Neural progenitor cell (in vitro differentiated cells): ENCODE data around the gene C20orf144. TPM values are rescaled to one million over a fixed set of nuclear protein-coding genes. Genes with fewer than 3 reads are reported as not detected.

Source experiments
- DNase-seq: peaks from one replicate; pipeline ENCODE4 v3.0.0-alpha.2; 2016; ENCODE audit warnings: low spot score
- H2AFZ ChIP-seq: fragments of 200-600 bp; sonication (generic); replicated peaks from 2 replicates; pipeline ENCODE4 v1.6.1; 2016; ENCODE audit warnings: antibody characterized with exemption
- H3F3A ChIP-seq: fragments of 200-600 bp; sonication (generic); 2 replicates; pipeline ENCODE4 v1.6.1; 2016; ENCODE audit warnings: antibody characterized with exemption, low read depth
- H3K27ac ChIP-seq: fragments of 200-600 bp; sonication (generic); 2 replicates; pipeline ENCODE4 v1.5.1; 2016; ENCODE audit warnings: mild to moderate bottlenecking
- H3K27me3 ChIP-seq: fragments of 200-600 bp; sonication (generic); 2 replicates; pipeline ENCODE4 v1.6.1; 2016; ENCODE audit warnings: mild to moderate bottlenecking, moderate library complexity
- H3K36me3 ChIP-seq: fragments of 200-600 bp; sonication (generic); 2 replicates; pipeline ENCODE4 v1.5.1; 2016
- H3K4me1 ChIP-seq: fragments of 200-600 bp; sonication (generic); 2 replicates; pipeline ENCODE4 v1.6.1; 2016; ENCODE audit warnings: mixed run types
- H3K4me2 ChIP-seq: fragments of 200-600 bp; sonication (generic); 2 replicates; pipeline ENCODE4 v1.6.1; 2016
- H3K4me3 ChIP-seq: fragments of 200-600 bp; sonication (generic); 2 replicates; pipeline ENCODE4 v1.5.1; 2016
- H3K79me2 ChIP-seq: fragments of 200-600 bp; sonication (generic); 2 replicates; pipeline ENCODE4 v1.6.1; 2016; ENCODE audit warnings: low read depth
- H3K9ac ChIP-seq: fragments of 200-600 bp; sonication (generic); 2 replicates; pipeline ENCODE4 v1.6.1; 2016
- H3K9me3 ChIP-seq: fragments of 200-600 bp; sonication (generic); 2 replicates; pipeline ENCODE4 v1.5.1; 2016; ENCODE audit warnings: low read depth
- H4K20me1 ChIP-seq: fragments of 200-600 bp; sonication (generic); 2 replicates; pipeline ENCODE4 v1.6.1; 2016; ENCODE audit warnings: low read depth
- H3K27ac Mint-ChIP-seq: 3 replicates; pipeline ENCODE4 v1.8.0; 2021; ENCODE audit warnings: mixed read lengths
- H3K27me3 Mint-ChIP-seq: 2 replicates; pipeline ENCODE4 v1.8.0; 2022; ENCODE audit warnings: low read depth, mild to moderate bottlenecking, inconsistent platforms, moderate library complexity, mixed read lengths; ENCODE audit not compliant: insufficient read depth
- H3K36me3 Mint-ChIP-seq: 3 replicates; pipeline ENCODE4 v1.8.0; 2021; ENCODE audit warnings: mixed read lengths
- H3K4me1 Mint-ChIP-seq: 3 replicates; pipeline ENCODE4 v1.8.0; 2021; ENCODE audit warnings: mixed read lengths
- H3K4me3 Mint-ChIP-seq: 3 replicates; pipeline ENCODE4 v1.8.0; 2021; ENCODE audit warnings: mild to moderate bottlenecking, moderate library complexity, mixed read lengths
- H3K9me3 Mint-ChIP-seq: 3 replicates; pipeline ENCODE4 v1.8.0; 2020; ENCODE audit warnings: mixed read lengths
- EZH2 ChIP-seq: fragments of 200-600 bp; sonication (generic); IDR thresholded peaks from 2 replicates; pipeline ENCODE4 v1.6.1; 2017; ENCODE audit warnings: antibody characterized with exemption, mild to moderate bottlenecking, moderate library complexity
- EZH2phosphoT487 ChIP-seq: fragments of 200-600 bp; sonication (generic); IDR thresholded peaks from 2 replicates; pipeline ENCODE4 v1.6.1; 2017; ENCODE audit warnings: antibody characterized with exemption
- total RNA-seq: library from RNA; depleted of rRNA; stranded (reverse); fragments of >200 nt; gene quantifications from 2 replicates; pipeline ENCODE4 v1.2.3, GENCODE V29; 2015; ENCODE audit warnings: low replicate concordance
- TF ChIP-seq, protein P1 (sequence below): fragments of 200-600 bp; sonication (generic); IDR thresholded peaks from 2 replicates; pipeline ENCODE4 v1.5.1; 2017; ENCODE audit warnings: antibody characterized with exemption, mild to moderate bottlenecking

C20orf144 gene
- total RNA-seq, 1 donor from 2014 or later = not detected

DNA sequence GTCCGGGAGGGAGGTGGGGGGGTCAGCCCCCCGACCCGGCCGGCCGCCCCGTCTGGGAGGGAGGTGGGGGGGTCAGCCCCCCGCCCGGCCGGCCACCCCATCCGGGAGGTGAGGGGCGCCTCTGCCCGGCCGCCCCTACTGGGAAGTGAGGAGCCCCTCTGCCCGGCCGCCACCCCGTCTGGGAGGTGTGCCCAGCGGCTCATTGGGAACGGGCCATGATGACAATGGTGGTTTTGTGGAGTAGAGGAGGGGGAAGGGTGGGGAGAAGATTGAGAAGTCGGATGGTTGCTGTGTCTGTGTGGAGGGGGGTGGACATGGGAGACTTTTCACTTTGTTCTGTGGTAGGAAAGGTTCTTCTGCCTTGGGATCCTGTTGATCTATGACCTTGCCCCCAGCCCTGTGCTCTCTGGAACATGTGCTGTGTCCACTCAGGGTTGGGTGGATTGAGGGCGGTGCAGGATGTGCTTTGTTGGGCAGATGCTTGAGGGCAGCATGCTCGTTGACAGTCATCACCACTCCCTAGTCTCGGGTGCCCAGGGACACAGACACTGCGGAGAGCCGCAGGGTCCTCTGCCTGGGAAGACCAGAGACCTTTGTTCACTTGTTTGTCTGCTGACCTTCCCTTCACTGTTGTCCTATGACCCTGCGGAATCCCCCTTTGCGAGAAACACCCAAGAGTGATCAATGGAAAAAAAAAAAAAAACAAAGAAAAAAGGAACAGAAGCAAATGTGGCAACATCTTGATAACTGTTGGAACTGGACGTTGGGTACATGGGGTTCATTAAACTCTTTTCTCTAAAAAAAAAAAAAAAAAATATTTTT, 39.7 kb downstream of the C20orf144 start:
- Mint-ChIP-seq H3K36me3 (peaks cover 2% of the 10 kb centered on the region), H3K4me3 (no peak overlapping the region), H3K9me3 (peaks cover 21% of the 10 kb centered on the region), H3K27me3 (peaks cover 8% of the 10 kb centered on the region), H3K27ac (no peak overlapping the region), H3K4me1 (no peaks in the 10 kb centered on the region)
- H3K9ac ChIP-seq = no peak overlapping the region
- no peak overlapping the region for H2AFZ ChIP-seq
- H3F3A ChIP-seq = no peaks in the 10 kb centered on the region
- DNase-seq = no peak
- TF ChIP-seq EZH2 (no peak), EZH2phosphoT487 (no peak)
- TF ChIP-seq, protein P1, sequence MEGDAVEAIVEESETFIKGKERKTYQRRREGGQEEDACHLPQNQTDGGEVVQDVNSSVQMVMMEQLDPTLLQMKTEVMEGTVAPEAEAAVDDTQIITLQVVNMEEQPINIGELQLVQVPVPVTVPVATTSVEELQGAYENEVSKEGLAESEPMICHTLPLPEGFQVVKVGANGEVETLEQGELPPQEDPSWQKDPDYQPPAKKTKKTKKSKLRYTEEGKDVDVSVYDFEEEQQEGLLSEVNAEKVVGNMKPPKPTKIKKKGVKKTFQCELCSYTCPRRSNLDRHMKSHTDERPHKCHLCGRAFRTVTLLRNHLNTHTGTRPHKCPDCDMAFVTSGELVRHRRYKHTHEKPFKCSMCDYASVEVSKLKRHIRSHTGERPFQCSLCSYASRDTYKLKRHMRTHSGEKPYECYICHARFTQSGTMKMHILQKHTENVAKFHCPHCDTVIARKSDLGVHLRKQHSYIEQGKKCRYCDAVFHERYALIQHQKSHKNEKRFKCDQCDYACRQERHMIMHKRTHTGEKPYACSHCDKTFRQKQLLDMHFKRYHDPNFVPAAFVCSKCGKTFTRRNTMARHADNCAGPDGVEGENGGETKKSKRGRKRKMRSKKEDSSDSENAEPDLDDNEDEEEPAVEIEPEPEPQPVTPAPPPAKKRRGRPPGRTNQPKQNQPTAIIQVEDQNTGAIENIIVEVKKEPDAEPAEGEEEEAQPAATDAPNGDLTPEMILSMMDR = no peak
- no peaks in the 10 kb centered on the region for H3K27me3 ChIP-seq
- H3K9me3 ChIP-seq = no peaks in the 10 kb centered on the region
- no peaks in the 10 kb centered on the region for H3K4me1 ChIP-seq
- no peak overlapping the region for H3K27ac ChIP-seq
- H3K4me2 ChIP-seq = no peak overlapping the region
- no peaks in the 10 kb centered on the region for H3K79me2 ChIP-seq
- H4K20me1 ChIP-seq = no peaks in the 10 kb centered on the region
- H3K36me3 ChIP-seq = no peaks in the 10 kb centered on the region
- H3K4me3 ChIP-seq = no peak overlapping the region

DNA sequence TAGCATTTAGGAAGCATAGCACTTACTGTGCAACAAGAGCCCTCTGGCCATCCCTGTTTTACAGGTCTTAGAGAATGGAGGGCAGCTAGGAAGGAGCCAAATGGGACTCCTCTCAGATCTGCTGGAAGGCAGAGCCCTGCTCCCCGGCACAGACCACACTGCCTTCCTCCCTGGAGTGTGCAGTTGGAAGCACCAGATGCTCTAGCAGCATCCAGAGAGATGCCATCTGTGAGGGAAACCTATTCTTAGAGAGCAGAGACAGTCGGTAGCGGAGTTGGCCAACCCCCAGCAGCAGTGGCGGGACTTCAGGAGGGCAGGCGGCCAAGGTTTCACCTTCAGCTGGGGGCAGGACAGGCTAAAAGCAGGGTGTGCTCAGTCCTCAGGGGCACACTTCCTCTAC, 40.7 kb downstream of the C20orf144 start:
- H3K27ac ChIP-seq = no peak overlapping the region
- H3K4me2 ChIP-seq = no peak overlapping the region
- H2AFZ ChIP-seq = no peak overlapping the region
- no peaks in the 10 kb centered on the region for H3F3A ChIP-seq
- peaks cover 6% of the 10 kb centered on the region for H3K27me3 Mint-ChIP-seq
- H3K4me3 Mint-ChIP-seq = no peak overlapping the region
- H3K36me3 Mint-ChIP-seq = peaks cover 2% of the 10 kb centered on the region
- peaks cover 14% of the 10 kb centered on the region for H3K9me3 Mint-ChIP-seq
- no peak for DNase-seq
- TF ChIP-seq EZH2phosphoT487 (no peak), EZH2 (no peak)
- TF ChIP-seq, protein P1 = no peak
- H3K27ac Mint-ChIP-seq = no peak overlapping the region
- H3K4me1 Mint-ChIP-seq = peaks cover 6% of the 10 kb centered on the region
- H4K20me1 ChIP-seq = no peaks in the 10 kb centered on the region
- H3K36me3 ChIP-seq = no peaks in the 10 kb centered on the region
- H3K9ac ChIP-seq = no peak overlapping the region
- H3K9me3 ChIP-seq = no peaks in the 10 kb centered on the region
- H3K4me1 ChIP-seq = no peaks in the 10 kb centered on the region
- no peak overlapping the region for H3K4me3 ChIP-seq
- H3K79me2 ChIP-seq = no peaks in the 10 kb centered on the region
- no peaks in the 10 kb centered on the region for H3K27me3 ChIP-seq

DNA sequence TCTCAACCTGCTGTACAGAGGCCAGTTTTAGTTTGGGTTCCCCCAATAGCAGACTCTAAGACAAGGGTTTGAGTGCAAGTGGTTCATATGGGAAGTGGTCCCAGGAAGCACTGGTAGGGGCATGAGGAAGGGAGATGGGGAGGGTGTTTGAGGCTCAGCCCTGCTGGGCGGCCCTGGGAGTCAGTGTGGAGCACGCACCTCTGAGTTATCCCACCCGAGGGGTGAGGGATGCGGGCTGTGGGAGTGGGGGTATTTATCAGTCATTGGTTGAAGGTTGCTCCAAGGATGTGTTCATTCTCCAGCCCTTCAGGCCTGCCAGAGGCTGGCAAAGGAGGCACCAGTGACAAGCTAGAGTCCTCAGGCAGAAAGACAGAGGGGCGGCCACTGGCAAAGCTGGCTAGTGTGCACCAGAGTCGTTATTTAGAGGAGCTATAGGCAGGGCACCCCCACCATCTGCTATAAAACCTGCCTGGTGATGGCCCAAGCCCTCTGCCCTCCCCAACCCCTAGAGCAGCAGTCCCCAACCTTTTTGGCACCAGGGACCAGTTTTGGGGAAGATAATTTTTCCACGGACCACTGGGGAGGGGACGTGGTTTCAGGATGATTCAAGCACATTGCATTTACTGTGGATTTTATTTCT, 41.5 kb downstream of the C20orf144 start:
- H3K4me3 ChIP-seq = no peak overlapping the region
- no peaks in the 10 kb centered on the region for H3K9me3 ChIP-seq
- H3K27me3 Mint-ChIP-seq = peaks cover 3% of the 10 kb centered on the region
- H3K4me3 Mint-ChIP-seq = no peak overlapping the region
- H4K20me1 ChIP-seq = no peaks in the 10 kb centered on the region
- H2AFZ ChIP-seq = no peak overlapping the region
- H3K27me3 ChIP-seq = no peaks in the 10 kb centered on the region
- H3K4me2 ChIP-seq = no peak overlapping the region
- peaks cover 6% of the 10 kb centered on the region for H3K4me1 Mint-ChIP-seq
- H3K27ac ChIP-seq = no peak overlapping the region
- H3K27ac Mint-ChIP-seq = no peak overlapping the region
- no peaks in the 10 kb centered on the region for H3K36me3 Mint-ChIP-seq
- peaks cover 10% of the 10 kb centered on the region for H3K9me3 Mint-ChIP-seq
- H3K79me2 ChIP-seq = no peaks in the 10 kb centered on the region
- H3K4me1 ChIP-seq = no peaks in the 10 kb centered on the region
- H3K36me3 ChIP-seq = no peaks in the 10 kb centered on the region
- H3F3A ChIP-seq = no peaks in the 10 kb centered on the region
- H3K9ac ChIP-seq = no peak overlapping the region
- no peak for TF ChIP-seq EZH2phosphoT487
- no peak for TF ChIP-seq EZH2
- TF ChIP-seq, protein P1 = no peak
- no peak for DNase-seq
